ENCODE results near the gene BCAS1.

DNA sequence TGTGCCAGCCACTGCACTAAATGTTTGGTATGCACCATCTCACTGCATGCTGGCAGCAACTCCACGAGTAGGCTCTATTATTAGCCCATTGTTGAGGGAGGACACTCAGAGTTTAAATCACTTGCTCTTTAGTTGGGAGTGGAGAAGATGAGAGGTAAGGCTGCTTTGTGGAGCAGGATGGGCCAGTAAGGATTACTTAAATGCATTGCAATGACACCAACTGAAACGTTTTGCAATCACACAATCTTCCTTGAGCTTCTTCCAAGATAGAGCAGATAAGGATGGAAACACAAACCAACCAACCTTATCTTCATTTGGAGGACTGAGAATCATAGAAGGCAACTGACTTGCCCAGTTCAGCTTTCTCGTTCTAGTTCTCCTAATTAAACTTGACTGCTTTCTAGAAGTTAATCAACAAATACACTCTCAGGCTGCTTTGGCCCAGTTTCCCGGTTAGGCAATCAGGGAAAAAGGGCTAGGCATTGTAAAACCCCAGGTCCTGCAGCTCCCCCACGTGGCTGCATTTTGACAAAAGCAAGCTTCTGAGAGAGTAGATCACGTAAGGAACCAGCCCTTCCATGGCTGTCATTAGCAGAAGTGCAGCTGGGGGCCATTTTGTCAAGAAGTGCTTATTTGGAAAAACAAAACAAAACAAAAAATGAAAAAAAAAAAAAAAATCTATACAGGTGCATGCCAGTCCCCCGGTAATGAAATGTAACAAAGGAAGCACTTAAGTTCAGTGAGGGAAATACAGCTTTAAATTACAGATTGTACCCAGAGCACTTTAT, 130.6 kb downstream of the BCAS1 start:
- TF ChIP-seq CTCF (IDR thresholded peaks at IDR 0.05), result peak in 3 of 4 experiments; percentile 66 to 80 (median 79)
- TF ChIP-seq POLR2AphosphoS5 (IDR thresholded peaks at IDR 0.05), result peak; percentile 78

Measured in prostate gland (tissue), 2 donors.